LoVo (cell line): ENCODE data around the gene C15orf62.

Experiments
- DNase-seq: peaks from one replicate; pipeline ENCODE4 v3.0.0-alpha.2; 2016; ENCODE audit warnings: low spot score

C15orf62 gene

DNA sequence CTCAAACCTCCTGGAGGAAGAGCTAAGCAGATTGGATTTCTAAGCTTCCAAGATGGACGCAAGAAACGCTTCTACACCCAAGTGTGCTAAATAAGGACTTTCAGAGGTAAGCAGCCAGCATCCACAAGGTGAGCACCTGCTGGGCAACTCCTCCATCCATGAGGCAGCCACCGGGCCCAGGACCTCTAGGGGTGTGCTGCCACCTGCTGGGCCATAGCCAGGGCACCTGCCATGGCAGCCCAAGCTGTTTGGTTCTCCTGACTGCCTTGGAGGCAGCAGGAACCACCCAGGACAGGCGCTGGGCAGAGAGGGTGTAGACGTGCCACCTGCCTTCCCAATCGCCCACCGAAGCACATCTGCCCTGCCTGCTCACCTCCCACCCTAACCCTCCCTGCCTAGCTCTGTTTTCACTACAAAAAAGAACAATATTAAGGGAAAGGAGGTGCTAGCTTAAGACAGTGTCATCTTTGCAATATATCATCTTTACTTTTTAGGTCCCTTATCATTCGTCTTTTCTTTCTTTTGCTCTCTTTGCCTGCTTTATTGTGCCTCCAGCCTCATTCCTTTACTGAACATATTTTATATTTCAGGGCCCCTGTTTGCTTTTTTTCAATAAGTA is 12.9 kb downstream of the C15orf62 start:
- peak; percentile 86 for DNase-seq

DNA sequence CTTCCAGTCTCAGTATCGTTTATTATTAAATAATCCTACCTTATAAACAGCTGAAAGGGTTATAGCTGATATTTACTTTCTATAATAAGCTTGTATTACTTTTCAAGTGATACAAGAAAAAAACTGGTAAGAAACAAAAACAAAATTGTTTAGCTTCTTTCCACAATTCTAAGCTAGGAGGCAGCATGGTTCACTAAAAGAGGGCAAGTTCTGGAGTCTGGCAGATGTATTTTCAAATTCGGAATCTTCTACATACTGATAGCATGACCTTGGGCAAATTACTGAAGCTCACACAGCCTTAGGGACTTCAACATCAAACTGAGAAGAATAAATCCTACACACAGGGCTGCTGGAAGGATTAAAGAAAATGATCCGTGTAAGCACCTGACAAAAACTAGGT is 15.4 kb downstream of the C15orf62 start:
- DNase-seq: no peak

- DNase-seq: no peak
Measured at GRCh38 chr15:40785814-40786213, 16.0 kb downstream of the C15orf62 start.

GRCh38 chr15:40787344-40787841 is 17.6 kb downstream of the C15orf62 start:
- peak; percentile 96 for DNase-seq

DNA sequence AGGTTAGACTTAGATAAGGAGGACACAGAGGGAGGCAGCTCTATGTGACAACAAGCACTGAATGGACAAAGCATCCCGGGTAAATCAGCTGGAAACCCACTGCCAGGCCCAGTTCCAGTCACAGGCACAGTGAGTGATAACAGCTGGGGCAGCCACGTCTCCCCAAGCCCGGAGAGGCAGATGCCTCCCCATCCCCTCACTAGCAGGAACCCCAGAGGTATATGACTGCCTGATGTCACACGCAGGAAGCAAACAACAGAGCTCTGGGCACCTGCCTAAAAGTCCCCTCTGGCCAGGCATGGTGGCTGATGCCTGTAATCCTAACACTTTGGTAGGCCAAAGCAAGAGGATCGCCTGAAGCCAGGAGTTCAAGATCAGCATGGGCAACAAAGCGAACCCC is 18.2 kb downstream of the C15orf62 start:
- no peak for DNase-seq

- no peak for DNase-seq
Measured at GRCh38 chr15:40789119-40789518, 19.3 kb downstream of the C15orf62 start.

DNA sequence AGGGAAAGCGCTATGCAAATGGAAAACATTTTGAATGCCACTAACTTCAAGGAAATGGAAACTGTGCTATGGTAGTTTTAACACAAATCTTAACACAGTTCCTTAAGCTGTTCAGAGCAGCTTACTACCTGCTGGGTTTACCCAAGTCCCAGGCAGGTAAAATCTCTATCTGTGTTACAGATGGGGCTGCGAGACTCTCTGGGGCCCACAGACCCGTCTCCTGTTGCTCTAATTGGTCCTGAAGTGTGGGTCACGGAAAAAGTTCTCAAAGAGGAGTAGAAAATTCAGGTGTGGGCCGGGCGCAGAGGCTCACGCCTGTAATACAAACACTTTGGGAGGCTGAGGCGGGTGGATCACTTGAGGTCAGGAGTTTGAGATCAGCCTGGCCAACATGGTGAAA is 20.2 kb downstream of the C15orf62 start:
- no peak for DNase-seq

GRCh38 chr15:40790718-40791117 is 20.9 kb downstream of the C15orf62 start:
- DNase-seq: no peak

DNA sequence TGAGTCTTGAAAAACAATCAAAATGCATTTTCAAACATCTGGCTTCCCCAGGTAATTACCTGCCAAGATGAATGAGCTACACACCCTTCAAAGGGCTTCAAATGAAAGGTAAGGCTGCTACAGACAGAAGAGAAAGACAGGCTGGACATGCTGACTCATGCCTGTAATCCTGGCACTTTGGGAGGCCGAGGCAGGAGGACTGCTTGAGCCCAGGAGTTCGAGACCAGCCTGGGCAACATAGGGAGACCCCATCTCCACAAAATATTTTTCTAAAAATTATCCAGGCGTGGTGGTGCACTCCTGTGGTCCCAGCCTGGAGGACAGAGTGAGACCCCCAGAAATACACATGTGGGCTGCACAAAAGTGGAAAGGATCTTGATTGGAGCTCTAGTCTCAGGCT is 22.6 kb downstream of the C15orf62 start:
- DNase-seq: no peak

- DNase-seq: peak; percentile 97
Measured at GRCh38 chr15:40793216-40793989, 23.6 kb downstream of the C15orf62 start.

GRCh38 chr15:40796041-40796440 is 26.3 kb downstream of the C15orf62 start:
- no peak for DNase-seq

GRCh38 chr15:40796512-40796911 is 26.7 kb downstream of the C15orf62 start:
- no peak for DNase-seq

GRCh38 chr15:40799523-40799922 is 29.7 kb downstream of the C15orf62 start:
- no peak for DNase-seq

GRCh38 chr15:40803076-40803475 is 33.3 kb downstream of the C15orf62 start:
- DNase-seq: no peak

DNA sequence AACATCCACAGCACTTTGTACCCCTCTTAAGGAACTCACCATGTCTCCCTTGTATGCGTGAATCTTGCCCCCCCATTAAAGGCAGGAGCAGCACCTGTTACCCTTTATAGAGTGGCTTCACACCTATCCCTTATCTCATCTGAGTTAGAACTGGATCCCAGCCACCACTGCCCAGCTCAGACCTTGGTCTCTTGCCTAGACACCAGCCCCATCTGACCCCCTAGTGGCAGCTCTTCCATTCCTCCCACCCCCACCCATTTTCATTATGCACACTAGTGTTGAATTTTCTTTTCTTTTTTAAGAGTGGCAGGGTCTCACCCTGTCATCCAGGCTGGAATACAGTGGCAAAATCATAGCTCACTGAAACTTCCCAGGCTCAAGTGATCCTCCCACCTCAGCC is 33.9 kb downstream of the C15orf62 start:
- DNase-seq: no peak

DNA sequence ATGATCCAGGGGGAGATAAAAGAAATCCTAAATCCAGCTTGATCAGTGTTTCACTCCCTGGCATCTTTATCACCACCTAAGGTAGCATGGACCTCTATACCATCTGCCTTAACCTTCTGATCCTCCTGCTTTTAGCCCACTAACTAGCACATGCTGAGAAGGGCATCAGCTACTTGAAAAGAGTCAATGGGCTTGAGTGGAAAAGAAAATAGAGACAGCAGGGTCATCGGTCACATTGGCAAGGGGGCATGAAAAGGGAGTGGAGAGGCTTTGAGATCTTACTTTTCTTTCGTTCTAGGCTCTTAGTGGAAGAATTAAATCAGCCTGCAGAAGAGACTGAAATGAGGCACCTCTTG is 36.9 kb downstream of the C15orf62 start:
- no peak for DNase-seq

GRCh38 chr15:40807028-40807887 is 37.5 kb downstream of the C15orf62 start, which contains the start of the genes DNAJC17 and ZFYVE19:
TSS of gene DNAJC17 (minus strand) at chr15:40807473. CDS start at chr15:40807446, 27 bp downstream.
TSS of gene ZFYVE19 (plus strand) at chr15:40807089. CDS start at chr15:40807590, 501 bp downstream.
- peak; percentile 99 for DNase-seq

DNA sequence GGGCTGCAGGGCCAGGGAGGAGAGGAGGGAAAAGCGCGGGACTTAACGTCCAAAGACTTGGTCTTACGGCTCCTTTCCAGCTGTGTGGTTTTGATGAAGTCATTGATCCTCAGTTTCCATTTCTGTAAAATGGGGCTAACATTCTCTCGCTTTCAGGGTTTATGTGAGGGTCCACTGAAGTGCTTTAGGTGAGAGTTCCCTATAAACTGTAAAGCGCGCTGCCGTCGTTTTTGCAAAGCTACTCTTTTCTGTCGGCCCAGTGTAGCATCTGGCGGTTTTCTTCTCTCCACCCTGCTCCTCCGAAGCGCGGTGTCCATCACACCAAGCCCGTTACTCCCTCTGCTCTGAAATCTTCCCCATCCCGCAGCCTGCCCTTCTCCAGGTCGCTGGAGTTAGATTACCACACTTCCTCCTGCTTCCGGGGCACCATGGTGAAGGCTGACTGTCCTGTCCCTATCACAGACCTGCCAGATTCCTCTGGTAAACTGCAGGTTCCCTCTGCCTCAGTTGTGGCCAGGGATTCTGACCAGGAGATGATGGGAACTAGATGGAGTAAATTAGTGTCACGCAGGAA is 38.2 kb downstream of the C15orf62 start:
- no peak for DNase-seq

DNA sequence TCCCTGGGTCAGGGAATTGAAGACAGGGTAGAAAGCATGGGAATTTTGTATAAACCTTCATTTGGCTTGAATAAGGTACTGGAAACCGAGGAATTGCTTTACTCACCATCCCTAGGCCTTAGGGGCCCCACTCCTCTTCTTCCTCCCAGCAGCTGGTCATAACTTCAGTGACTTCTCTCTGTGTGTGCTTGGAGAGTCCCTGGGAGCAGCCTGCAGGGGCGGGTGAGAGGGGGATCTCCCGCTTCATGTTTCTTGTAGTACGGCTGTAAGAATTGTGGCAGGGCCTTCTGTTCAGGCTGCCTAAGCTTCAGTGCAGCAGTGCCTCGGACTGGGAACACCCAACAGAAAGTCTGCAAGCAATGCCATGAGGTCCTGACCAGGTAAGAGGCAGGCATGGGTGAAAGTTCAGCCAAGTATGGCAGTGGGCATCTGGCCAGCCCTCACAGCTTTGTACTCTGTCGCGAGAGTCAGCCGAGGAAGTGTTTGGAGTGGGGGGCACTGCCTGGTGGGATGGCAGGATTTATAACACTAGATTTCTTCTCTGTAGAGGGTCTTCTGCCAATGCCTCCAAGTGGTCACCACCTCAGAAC is 39.2 kb downstream of the C15orf62 start:
- DNase-seq: no peak

DNA sequence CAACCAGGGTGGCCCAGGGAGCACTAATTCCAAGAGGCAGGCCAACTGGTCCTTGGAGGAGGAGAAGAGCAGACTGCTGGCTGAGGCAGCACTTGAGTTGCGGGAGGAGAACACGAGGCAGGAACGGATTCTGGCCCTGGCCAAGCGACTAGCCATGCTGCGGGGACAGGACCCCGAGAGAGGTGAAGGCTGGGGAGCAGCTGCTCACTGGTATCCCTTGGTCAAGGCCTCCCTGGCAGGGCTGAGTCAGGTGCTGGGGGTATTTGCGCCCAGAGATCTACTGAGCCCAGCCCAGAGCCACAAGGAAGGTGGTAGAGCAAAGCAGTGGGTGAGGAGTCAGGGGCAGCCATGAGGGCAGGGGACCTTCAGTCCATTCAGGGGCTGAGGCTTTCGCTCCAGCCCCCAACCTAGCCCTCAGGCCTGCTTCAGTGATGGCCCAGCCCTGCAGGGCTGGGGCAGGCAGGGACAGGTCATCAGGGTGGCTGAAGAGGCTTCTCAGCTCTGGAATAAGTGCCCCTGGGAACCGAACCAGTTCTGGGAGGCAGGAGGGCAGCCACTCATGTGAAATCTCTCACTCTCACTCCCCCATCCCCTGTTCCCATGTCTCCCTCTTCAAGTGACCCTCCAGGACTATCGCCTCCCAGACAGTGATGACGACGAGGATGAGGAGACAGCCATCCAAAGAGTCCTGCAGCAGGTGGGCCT is 43.1 kb downstream of the C15orf62 start:
- no peak for DNase-seq

DNA sequence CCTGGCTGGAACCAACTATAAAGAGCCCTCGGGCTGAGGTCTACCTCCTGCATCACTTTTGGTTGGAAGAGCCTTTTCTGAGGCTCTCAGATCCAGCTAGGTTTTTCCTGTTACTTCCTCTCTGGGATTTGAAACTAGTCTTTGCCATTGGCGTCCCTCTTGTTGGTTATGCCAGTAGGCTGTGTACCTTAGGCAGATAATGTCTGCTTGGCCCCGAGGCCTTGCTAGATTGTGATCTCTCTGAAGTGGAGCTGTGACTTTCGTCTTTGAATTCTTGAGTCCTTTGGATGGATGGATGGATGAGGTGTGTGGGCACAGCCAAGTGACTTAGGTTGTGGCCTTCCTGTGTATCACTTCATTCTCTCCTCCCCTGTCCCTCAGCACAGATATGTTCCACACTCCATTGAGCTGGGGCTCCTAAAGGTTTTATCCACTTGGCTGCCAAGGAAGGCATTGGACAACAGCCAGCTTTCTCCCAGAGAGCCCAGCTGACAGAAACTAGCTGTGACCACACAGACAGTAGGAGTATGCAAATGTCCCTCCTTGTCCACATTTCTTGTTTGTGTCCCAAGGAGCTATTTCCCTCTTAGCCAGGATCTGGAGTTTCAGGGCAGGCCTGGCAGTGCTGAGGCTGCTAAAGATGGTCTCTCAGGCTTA is 45.4 kb downstream of the C15orf62 start:
- no peak for DNase-seq
